Non-pigmented ciliary epithelial cell (primary cell): ENCODE results near the gene DPY19L1.
"Not testable (repeated sequence)": the region's sequence is repeated elsewhere in the genome, so short reads cannot be mapped to it uniquely, and the experiment has no call there.

Experiments used
- DNase-seq: peaks from one replicate; pipeline ENCODE4 v3.0.0-alpha.2; 2010; ENCODE audit warnings: low read depth

Gene DPY19L1

DNA sequence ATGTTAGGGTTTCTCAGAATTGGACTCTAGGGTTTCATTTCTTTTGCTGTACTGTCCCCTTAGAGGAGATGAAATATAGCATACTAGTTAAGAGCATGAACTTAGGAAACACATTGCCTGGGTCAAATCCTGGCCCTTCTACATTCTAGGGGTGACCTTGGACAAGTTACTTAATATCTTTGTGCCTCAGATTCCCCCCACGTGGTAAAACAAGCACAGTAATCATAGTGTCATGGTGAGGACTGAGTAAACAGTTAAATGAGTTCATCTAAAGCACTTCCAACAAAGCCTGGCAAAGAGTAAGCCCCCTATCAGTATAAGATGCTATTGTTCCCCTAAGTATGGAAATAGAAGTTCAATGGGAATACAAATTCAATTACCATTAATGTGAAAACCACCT, 5.1 kb downstream of the DPY19L1 start:
- DNase-seq, result no peak

DNA sequence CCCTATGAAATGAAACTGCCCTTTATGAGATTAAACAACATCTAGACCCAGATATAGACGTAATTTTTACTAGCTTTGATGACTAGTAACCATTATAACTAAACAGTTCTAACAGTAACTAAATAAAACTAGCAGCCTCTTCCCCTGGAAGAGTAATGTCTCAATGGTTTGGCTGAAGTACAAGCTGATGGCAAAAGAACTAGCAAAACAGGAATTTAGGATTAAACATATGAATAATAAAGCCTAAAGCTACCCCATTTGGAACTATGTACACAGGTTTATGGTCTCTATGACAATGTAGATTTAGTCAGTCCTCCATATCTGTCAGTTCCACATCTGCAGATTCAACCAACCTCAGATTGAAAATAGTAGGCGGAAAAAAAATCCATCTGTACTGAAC, 6.4 kb downstream of the DPY19L1 start:
- no peak for DNase-seq

DNA sequence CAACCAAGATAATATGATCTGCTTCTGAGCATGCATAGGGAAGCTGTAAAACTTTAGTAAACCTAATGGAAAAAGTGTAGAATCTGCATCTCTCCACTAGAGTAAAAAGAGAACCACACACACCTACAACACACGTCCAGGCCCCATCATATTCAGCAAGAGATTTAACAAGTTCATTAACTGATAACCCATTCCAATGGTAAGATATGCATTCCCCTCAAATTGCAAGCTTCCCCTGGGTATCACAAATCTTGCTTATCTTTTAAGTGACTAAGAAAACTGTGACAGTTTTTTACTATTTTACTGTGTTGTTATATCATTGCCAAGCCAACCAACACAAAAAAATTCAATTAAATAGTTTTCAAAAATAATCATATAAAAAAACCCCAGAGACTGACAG, 8.0 kb downstream of the DPY19L1 start:
- no peak for DNase-seq

DNA sequence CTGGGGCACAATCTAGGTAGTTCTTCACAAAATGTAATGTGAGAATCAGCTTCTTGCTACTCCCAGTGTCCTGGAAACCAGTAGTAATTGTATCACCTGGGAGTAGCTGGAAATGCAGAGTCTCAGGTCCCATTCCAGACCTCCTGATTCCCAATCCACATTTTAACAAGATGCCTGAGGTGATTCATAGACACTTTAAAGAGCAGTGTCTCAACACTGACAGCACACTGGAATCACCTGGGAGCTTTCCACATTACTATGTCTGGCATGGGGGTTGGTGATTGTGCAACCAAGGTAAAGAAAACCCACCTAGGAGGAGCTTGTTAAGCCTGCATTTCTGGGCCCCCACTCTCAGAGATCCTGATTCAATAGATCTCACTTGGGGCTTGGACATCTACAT, 11.1 kb downstream of the DPY19L1 start:
- no peak for DNase-seq

DNA sequence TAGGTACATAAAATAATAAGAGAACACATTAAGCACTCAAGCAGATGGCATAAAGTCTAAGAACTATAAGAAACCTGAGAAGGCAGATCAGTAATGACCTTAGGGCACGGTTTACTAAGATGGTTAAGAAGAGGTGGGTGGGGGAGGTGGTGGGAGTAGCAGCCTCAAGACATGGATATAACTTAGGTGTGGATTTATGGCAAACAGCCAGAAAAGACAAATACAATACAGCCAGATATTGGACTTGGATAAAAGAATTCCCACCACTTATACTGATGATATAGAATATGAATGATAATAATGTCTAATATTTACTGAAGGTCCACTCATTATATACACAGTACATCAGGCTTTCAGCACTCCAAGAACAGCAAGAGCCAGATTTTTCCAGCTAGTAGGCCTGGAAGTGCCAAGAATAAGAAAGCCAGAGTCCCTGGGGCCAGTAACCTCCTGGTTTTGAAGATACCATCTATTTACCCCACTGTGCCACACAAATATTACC, 11.9 kb downstream of the DPY19L1 start:
- DNase-seq, result no peak

DNA sequence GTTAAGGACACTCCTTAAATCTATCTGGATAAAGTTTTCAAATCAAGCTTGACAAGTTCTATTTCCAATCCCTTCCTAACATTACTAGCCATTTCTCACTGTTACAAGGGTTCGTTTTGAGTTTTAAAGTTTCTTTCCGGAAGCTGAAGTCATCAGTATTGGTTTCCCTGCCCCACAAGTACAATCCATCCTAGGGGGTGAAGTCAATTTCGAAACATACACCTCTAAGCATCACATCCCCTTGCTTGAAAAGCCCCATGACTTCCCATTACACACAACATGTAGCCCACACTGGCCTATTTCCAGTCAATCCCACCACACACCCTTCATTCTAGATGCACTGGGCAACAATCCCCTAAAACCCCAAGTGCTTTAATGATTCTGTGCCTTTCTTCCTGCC, 13.0 kb downstream of the DPY19L1 start:
- no peak for DNase-seq

DNA sequence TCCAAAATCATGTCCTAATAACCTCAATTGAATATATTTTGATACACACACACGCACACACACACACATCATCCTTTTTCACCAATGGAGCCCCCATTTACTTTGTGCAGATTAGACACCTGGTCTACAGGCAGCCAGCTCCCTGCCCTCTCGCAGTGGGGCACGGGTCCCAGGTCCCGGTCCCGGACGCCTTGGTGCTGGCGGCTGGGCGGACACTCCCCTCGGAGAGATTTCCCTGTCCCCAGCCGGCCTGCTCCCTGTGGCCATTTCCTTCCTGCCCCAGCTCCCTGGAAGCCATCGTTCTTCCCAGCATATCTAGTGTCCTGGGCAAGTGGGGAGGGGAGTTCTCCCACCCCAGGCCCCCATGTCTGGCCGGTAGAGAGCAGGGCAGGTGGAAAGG, 14.6 kb downstream of the DPY19L1 start:
- no peak for DNase-seq

DNA sequence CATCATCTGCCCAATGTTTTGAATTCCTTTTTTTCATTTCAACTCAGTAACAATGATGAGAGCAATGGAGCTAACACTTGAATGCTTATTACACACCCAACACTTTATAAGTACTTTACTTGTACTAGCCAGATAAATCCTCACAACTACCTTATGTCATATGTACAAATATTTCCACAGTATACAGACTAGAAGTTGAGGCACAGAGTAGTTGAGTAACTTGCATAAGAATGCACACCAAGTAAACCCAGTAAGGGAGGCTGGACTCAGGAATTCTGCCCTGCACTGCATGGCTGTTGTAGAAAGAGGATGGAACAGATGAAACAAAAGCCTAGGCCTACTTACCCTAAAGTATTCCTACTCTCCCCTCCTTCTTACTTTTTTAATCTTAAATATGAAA, 15.8 kb downstream of the DPY19L1 start:
- no peak for DNase-seq

DNA sequence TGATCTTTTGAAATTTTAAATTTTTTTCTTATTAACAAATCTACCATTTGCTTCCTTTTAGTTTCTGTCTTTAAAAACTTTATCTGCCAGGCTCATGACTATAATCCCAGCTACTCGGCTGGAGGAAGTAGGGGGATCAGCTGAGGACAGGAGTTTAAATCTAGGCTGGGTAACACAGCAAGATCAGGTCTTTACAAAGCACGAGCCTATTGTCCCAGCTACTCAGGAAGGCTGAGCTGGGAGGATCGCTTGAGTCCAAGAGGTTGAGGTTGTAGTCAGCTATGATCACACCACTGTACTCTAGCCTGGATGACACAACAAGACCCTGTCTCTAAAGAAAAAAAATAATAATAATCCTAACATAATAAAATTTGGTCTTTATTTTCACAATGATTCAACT, 17.5 kb downstream of the DPY19L1 start:
- DNase-seq, result no peak

DNA sequence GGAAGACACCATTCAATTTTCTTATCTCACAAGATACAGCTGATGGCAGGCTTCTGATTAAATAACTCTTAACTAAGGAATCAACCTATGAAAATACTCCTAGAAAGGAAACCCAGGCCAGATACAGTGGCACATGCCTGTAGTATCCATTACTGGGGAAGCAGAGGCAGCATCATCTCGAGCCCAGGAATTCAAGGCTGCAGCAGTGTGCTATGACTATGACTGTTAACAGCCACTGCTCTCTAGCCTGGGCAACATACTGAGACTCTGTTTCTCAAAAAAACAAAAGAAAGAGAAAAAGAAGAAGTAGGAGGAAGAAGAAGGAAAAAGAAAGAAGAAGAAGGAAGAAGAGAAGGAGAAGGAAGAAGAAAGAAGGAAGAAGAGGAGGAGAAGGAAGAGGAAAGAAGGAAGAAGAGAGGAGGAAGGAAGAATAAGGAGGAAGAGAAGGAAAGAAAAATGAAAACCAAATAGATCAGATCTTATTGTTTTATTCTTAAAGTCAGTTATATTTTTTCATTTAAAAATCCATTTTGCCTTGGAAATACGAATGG, 18.0 kb downstream of the DPY19L1 start:
- no peak for DNase-seq

DNA sequence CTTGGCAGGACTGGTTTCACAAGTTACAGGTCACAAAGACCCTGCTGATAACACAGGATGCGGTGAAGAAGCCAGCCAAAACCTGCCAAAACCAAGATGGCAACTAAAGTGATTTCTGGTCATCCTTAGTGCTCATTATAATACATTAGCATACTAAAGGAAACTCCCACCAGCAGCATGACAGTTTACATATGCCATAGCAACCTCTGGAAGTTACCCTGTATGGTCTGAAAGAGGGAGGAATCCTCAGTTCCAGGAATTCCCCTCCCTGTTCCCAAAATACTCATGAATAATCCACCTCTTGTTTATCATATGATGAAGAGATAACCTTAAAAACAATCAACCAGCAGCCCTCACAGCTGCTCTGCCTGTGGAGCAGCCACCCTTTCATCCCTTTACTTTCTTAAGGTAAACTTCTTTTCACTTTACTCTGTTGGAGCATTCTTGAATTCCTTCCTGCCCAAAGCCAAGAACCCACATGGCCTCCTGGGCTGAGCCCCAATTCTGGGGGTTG, 21.9 kb downstream of the DPY19L1 start:
- DNase-seq, result no peak

DNA sequence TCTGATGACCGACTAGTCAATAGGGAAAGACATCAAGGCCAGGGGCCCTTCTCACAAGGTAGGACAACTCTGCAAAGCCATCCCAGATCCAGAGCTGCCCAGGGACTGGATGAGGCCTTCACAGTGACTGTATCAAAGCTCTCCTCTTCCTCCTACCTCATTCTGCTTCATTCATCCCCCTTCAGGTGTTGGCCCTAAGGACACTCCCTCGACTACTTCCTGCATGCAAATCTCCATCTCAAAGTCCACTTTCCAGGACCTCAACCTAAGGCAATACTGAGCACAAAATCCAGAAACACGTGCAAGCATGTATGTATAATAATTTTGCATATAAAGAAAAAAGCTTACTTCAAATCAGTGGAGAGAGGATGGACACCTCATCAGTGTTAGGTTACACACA, 25.1 kb downstream of the DPY19L1 start:
- no peak for DNase-seq

DNA sequence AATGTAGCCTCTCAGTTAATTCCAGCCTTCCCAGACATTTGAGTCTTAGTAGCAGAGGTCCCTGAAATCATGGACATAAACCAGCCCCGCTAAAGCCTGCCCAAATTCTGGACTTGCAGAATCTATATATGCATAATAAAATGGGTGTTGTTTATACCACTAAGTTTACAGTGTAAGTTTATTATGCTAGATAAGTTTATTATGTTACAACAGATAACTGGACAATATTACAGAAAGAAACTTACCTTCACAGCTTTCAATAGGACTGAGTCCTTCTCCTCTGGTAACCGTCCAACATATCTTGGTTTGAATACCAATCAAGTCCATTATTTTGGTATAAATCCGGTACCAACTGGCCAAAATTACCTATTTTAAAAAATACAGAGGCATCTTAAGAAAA, 26.2 kb downstream of the DPY19L1 start:
- no peak for DNase-seq

DNA sequence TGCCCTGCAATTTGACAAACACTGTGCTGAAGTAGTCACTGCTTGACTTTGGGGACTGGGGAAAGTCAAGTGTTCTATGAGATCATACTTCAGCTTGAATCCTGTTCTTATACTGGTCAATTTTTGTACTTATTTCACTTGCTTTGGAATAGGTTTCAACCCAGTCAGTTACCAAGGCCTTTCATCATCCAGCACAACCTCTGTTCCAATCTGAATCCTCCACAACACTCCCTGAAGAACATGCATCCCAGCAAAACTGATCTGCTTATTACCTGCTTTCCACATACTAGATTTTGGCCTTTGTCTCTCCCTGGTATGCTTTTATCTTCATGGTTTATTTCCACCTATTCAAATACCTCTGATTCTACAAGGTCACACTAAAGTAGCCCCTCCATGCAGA, 29.5 kb downstream of the DPY19L1 start:
- DNase-seq, result no peak

DNA sequence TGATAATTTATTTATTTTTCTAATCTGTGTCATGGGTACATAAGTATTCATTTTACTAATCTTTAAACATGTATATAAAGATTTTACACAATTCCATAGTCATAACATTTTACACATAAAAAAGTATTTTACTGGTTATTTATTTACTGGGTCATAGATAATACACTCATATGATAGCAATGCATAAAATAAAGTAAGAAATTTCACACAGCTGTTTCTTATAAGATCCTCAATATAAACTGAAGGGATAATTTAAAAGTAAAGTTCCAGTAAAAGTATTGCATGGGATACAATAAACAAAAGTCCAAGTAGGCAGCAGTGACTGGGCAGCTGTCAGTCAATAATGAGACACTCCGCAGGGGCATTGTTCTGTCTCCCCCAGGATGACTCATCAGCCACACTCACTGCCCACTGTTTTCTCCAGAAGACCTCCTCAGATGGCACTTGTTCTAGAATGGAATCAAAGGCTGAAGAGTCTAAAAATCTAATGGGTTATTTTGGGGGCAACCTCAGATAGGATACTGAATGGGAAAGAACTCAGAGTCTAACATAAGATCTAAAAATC, 32.7 kb downstream of the DPY19L1 start:
- no peak for DNase-seq

DNA sequence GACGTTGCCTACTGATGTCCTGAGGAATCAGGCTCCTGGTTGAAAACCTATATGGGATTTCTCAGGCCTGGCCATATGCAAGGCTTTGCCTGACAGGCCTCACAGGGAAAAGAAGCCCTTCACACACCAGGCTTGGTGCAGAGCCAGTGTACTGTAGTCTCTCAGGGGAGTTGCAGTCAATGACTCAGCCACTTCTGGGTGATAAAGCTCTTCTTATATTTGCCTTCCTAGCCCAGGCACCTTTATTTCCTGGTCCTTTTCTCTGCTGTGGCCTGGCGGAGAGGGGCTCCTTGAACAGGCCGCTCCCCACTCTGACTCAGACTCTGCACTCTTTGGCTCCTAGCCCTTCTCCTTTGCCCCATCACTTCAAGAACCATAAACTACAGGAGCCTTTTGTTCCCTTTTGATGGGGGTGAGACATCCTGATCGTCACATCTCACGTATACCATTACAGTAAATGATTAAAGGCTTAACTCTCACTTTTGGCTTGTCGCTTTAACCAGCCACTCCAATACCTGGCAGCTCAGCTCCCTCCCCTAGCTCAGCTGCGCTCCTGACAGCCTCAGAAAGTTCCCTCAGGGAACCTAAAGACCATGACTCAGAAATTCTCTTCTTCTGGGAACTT, 33.5 kb downstream of the DPY19L1 start:
- peak; percentile 32 for DNase-seq

DNA sequence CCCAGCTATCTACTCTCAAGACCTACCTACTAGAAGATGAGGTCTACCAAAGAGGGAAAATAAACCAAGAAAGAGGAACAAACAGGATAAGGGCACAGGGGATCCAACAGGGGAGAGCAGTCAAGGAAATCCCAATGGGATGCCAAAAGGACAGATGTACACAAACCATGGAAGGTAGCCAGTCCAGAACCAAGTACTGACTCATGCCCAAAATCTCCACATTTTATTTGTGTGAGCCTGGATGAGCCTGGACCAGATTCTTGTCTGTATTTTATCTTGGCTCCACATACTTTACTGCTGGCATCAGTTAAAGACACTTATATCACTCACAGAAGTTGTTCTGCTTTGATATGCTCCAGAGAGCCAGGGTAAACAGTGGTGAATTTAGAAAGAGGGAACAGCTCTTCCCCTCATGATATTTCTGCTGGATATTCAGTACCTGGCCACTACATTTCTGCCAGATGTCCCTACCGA, 34.1 kb downstream of the DPY19L1 start:
- not testable (repeated sequence) for DNase-seq

DNA sequence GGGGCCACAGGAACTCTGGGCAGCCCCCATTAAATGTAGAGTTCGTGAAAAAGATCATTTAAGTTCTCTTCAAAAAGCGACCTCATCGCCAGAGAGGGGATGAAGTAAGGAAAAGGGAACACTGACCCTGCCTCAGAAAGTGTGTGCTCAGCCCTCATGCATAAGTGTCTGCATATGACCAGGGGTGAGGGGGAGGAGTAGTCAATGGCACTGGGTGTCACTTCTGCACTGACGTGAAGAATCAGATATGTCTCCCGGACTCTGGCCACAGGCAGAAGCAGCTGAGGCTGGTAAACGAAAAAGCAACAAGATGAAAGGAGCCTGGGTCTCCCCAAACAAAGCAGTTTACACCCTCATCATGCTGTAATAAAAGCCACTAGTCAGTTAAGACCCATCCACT, 39.0 kb downstream of the DPY19L1 start:
- DNase-seq, result not testable (repeated sequence)

DNA sequence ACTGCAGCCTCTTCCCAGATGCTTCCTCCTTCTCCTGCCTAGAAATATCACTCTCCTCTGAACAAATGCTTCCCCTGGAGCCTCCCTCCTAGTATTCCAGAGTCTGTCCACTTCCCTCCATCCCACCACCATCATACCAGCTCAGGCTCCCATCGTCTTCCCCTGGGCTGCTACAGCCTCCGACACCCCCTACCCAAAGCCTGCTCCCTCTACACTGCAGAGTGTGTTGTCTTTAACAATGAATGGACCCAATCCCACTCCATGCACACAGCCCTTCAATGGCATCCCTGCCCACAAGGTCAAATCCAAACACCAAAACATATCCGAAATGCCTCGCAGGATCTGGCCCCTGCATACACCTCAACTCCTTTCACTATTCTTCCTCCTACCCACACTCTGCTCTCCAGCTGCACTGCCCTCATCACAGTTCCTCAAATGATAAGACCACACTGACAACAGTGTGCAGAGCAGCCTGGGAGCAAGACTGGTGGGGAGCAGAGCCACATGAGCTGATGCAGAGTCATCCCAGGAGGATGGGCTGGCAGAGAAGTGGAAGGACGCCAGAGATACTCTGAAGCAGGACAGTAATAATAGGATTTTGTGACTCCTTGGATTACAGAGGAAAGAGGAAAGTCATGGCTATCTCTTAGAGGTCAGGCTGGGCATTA, 40.7 kb downstream of the DPY19L1 start:
- not testable (repeated sequence) for DNase-seq

DNA sequence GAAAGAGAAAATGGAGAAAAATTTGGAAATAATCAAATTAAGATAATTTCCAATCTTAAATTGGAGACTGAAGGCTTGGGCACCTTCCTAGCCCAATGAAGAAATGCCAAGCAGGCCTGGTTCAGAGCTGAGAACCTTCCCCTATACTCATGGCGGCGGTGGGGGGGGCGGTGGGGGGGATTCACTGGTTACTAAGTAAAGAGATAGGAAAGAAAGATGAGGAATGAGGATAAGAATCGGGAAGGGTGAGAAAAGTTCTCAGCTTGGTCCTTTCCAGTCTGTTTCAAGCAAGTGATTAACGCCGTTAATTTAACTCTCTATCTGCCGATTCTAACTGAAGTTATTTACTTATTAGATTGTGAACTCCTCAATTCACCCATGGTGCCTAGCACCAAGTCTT, 41.5 kb downstream of the DPY19L1 start:
- DNase-seq, result no peak

DNA sequence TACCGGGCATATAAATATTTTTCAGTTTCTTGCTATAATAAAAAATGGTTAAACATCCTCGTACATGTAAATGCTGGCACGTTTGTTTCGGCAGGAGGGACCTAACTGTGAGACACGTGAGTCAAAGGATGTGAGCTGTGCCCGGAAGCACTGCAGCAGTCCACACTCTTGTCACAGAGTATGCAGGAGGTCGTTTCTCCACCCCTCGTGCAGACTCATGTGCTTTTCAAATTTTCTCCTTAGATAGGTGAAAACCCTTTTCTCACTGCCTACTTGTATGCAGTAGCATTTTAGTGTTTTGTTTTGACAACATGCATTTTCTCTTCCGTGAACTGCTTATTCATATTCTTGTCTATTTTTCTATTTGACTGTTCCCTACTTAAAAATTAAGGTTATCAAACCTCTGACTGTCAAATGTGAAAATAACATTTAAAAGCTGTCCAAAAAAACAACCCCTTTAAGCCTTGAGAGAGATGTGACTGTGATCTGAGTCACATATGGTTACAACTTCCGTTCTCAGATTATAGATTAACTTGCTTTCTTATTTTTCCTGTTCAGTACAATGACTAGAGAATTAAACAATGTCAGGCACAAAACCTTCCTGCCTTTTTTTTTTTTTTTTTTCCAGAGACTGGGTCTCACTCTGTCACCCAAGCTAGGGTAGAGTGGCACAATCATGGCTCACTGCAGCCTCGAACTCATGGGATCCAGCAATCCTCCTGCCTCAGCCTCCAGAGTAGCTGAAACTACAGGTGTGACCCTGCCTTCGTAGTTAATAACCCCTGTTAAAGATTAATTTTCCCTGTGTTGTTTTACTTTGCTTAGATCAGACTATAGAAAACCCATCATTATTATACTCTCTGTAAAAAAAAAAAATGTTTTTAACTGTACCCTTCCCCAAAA, 45.1 kb downstream of the DPY19L1 start:
- DNase-seq, result no peak
